DMS53 (cell line): Measurements from ENCODE around the gene OR4K14.
"Not testable (repeated sequence)": the region's sequence is repeated elsewhere in the genome, so short reads cannot be mapped to it uniquely, and the experiment has no call there.

Source experiments
- DNase-seq: peaks from one replicate; lab custom pipeline; 2025; lab: John Stamatoyannopoulos, UW

OR4K14 gene, protein sequence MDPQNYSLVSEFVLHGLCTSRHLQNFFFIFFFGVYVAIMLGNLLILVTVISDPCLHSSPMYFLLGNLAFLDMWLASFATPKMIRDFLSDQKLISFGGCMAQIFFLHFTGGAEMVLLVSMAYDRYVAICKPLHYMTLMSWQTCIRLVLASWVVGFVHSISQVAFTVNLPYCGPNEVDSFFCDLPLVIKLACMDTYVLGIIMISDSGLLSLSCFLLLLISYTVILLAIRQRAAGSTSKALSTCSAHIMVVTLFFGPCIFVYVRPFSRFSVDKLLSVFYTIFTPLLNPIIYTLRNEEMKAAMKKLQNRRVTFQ

DNA sequence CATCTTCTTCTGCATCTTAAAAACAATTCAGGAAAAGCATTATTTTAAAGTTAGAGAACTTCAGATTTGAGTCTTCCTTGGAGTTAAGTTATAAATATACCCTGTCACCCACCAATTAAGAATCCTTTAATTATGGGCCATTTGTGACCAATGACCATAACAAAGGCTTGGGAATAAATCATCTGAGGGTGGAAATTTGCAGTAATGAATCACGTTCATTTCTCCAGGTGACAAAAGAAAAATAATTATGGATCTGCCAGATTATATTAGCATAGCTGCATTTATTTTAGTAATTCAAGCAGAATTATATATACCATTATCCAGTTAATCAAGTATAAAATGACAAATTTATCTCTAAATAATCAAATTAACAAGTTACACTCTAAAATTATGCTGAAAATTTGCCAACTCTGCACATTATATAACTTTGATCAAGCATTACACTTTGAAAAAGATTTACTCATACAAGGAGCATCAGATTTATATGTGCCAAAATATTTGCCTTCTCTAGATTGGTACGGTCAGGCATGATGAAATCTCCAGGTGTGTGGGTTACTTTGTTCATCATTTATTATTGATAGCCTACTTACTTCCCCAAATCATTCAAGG is at the start of gene OR4K14:
TSS of gene OR4K14 (minus strand) at position 51 of the 609 bp plus-strand sequence. CDS start 4,114 bp downstream, outside the sequence.
- no peak for DNase-seq

DNA sequence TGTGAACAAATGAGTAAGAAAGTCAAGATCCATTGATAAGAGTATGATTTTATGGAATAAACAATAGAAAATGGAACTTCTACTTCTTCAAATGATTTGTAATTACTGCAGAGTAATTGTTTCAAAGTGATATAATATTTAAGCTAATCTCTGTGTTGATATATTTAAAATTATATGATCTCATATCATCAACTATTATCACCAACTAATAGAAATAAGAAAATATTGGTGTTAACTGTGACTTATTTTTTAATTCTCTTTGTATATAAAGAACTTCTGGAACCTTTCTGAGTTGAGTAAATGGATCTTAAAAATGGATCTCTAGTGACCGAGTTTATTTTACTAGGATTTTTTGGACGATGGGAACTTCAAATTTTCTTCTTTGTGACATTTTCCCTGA is 40.6 kb upstream of the OR4K14 start, which contains the start of gene OR4L1:
TSS of gene OR4L1 (plus strand) at position 301 of the 400 bp plus-strand sequence. CDS start at position 301, 0 bp downstream.
- no peak for DNase-seq

DNA sequence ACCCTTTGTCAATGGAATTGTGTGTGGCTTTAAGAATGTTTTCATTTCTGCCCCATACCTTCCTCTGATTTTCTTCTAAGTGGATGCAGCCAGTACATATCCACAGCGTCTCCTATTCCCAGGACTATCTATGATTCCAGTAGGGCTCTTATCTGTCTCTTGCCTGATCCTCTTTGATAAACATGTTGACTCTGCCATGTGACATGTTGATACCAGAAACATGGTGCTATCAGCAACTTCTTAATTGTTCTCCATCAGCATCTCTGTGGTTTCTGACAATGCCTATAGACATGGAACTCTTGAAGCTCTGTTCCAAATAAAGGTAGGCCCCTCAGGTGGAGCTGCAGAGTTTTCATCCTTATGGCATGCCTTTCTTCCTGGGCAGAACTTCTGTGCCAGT is 29.1 kb upstream of the OR4K14 start:
- DNase-seq: no peak

DNA sequence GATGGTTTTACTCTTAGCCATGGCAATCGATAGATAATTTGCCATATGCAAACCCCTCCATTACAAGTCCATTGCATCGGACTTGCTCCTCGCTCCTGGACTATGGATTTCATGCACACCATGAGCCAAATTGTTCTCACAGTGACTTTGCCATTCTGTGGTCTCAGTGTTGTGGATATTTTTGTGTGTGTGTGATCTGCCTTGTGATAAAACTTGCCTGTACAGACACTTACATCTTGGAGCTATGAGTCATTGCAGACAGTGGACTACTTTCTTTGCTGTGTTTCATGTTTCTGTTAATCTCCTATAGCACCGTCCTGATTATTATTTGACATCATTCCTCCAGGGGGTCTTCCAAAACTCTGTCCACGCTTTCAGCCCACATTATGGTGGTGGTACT is 25.1 kb upstream of the OR4K14 start:
- no peak for DNase-seq

DNA sequence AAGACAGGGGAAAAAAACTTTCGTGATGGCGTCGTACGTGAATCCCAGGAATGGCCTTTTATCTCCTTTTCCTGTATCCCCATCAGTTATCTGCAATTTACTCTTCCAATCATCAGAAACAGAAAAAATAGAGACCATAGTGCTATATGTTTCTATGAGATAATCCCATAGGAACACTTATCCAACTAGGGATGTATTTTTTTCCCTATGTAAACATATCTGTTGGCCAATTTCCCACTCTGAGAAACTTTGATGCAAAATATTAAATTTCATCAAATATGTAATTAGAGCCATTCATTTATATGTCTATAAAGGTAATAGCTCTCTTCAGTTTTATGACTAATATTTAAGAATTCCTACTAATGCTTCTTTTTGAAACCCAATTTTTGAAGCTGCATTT is 16.8 kb upstream of the OR4K14 start, which contains the start of gene OR4K13:
TSS of gene OR4K13 (minus strand) at position 101 of the 400 bp plus-strand sequence. CDS start 1,280 bp downstream, outside the sequence.
- no peak for DNase-seq

DNA sequence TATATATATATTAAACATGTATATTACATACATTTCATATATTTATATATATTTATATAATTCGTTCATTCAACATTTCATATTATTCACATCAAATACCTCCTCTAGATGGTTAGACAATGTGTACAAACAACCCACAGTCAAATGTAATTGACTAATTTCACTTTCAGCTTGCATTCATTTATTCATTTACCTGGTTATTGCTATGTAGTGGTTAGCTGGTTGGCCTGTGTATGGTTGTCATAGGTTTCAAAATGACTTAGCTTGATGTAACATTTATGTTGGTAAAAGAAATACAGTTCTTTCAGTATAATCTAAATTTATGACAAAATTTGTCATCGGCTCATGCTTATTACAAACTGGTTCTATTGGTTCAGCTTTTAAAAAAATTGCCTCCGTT is 16.3 kb upstream of the OR4K14 start:
- DNase-seq: no peak

DNA sequence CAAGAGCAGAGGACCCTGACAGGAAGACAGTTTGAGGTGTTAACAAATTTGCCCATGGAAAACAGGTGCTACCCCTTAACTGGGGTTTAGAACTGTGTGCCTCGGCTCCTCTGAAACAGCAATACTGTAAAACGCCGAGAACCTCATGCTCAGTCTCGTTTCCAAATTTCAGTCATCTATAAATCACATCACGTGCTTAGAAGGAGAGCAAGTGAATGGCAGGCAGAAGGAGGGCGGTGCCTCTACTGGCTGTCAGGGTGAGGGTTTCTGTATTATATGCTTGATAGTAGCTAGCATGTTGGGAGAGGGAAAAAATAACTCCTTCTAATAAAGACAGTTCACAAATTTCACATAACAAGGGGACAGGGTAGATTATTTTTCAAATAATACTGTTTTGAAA is 12.0 kb upstream of the OR4K14 start:
- no peak for DNase-seq

DNA sequence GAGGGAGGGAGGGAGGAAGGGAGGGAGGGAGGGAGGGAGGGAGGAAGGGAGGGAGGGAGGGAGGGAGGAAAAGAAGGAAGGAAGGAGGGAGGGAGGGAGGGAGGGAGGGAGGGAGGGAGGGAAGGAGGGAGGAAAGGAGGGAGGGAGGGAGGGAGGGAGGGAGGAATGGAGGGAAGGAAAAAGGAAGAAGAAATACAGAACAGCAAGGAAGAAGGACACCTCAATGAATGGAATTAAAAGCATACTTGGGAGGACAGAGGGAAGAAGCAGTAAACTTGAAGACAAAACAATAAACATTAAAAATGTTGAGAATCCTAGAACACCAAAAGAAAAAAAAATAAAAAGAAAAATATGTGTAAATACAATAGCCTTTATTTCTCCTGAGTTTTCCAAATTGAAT is 11.0 kb downstream of the OR4K14 start:
- no peak for DNase-seq

DNA sequence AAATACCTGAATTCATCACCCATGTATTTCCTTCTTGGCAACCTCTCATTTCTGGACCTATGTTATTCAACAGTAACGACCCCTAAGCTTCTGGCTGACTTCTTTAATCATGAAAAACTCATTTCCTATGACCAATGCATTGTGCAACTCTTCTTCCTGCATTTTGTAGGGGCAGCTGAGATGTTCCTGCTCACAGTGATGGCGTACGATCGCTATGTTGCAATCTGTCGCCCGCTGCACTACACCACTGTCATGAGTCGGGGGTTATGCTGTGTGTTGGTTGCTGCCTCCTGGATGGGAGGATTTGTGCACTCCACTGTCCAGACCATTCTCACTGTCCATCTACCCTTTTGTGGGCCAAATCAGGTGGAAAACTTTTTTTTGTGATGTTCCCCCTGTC is 16.8 kb downstream of the OR4K14 start:
- no peak for DNase-seq

DNA sequence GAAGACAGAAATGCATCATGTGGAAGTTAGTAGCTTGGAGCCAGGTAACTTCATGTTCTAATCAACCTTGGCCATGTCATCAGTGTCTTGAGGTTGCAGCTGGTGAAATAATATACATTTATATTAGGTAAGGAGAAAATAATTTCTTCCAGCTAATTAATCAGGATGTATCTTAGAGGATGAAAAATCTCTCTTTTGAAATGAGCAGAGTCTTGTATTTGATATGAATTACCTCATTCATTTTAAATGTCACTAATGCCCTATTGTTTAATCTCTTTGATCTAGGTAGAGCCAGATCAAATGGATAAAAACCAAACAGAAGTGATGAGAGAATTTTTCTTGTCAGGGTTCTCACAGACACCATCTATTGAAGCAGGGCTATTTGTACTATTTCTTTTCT is 17.2 kb downstream of the OR4K14 start, which contains the start of gene OR4Q2:
TSS of gene OR4Q2 (plus strand) at position 301 of the 400 bp plus-strand sequence.
- no peak for DNase-seq

DNA sequence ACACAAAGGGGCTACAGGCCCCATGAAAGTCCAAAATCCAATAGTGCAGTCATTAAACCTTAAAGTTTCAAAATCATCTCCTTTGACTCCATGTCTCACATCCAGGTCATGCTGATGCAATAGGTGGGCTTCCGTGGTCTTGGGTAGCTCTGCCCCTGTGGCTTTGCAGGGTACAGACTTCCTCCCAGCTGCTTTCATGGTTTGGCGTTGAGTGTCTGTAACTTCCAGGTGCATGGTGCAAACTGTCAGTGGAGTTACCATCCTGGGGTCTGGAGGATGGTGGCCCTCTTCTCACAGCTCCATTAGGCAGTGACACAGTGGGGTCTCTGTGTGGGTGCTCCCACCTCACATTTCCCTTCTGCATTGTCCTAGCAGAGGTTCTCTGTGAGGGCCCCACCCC is 25.7 kb downstream of the OR4K14 start:
- DNase-seq: no peak

DNA sequence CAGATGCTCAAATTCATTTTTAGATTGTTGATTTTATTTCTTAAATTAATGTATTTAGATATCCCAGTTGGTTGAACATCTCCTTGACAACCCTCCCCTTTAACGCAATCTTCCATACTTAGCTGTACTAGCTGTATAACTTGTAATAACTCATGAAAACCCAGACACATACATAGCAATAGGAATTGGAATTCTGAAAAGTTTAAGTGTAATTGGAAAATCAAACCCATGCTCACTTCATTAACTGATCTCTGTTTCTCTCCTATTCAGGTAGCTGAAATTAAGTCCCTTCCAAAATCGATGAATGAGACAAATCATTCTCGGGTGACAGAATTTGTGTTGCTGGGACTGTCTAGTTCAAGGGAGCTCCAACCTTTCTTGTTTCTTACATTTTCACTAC is 43.8 kb downstream of the OR4K14 start, which contains the start of gene OR4K15:
TSS of gene OR4K15 (plus strand) at position 301 of the 400 bp plus-strand sequence. CDS start at position 301, 0 bp downstream.
- no peak for DNase-seq

DNA sequence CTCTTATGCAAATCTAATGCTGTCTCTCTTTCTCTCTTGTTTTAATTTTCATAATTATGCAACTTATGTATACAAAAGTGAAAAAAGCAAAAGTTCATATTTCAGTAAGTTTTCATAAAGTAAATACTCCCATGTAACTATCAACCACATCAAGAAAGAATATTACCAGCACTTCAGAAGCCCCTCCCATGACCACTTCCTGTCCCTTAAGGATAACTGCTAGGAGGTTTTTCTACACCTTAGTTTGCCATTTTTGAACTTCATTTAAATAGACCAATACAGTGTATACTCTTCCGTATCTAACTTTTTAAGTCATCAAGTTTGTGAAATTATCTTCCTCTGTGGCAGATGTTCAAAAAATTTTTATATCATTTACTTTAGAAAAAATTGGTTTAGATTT is 44.3 kb downstream of the OR4K14 start:
- no peak for DNase-seq

DNA sequence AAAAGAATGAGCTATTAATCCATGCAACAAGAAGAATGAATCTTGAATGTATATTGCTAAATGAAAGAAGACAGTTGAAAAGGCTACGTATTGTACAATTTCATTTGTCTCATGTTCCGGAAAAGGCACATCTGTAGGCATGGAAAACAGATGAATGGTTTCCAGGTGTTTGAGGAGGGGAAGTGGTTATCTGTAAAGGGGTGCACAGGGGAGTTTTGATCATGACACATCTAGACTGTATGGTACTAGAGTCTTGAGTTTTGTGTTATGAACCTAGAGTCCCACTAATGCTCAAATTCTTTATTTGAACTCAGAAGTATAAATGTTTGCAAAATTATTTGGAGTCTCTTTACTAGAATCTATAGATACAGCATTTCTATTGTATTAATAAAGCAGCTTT is 49.4 kb downstream of the OR4K14 start:
- DNase-seq: not testable (repeated sequence)
